ENCODE measurements around the gene SART3. TPM values are rescaled to one million over a fixed set of nuclear protein-coding genes. Genes with fewer than 3 reads are reported as not detected.
A peak's percentile ranks its signal among the peaks of the same experiment; 100 is the strongest.

SART3 gene
- total RNA-seq, 1 experiment from 2014 or later: 89.4 TPM

- H4K91ac ChIP-seq (ENCODE audit: insufficient read length, low read depth, low read length): no peak overlapping the region
- H4K20me1 ChIP-seq (ENCODE audit: control insufficient read depth, insufficient read depth, insufficient read length): no peaks in the 10 kb centered on the region
- no peak overlapping the region for H2AK5ac ChIP-seq (ENCODE audit: insufficient read length, low read length)
- no peaks in the 10 kb centered on the region for H3K4me1 Mint-ChIP-seq
- no peak overlapping the region for H3K4me3 Mint-ChIP-seq
- H2BK20ac ChIP-seq (ENCODE audit: low read depth, low read length, poor library complexity, severe bottlenecking): no peak overlapping the region
- H2AFZ ChIP-seq (ENCODE audit: low read length): no peak overlapping the region
- no peak overlapping the region for H4K5ac ChIP-seq (ENCODE audit: insufficient read length, low read depth, low read length)
- peaks cover 56 to 99% (median 96%) of the 10 kb centered on the region in 3 experiments for H3K36me3 Mint-ChIP-seq (ENCODE audit: insufficient read depth in 1 of 3, low read depth in 3 of 3)
- H3K27me3 Mint-ChIP-seq (ENCODE audit: low read depth): no peaks in the 10 kb centered on the region
- peak overlapping the region in 2 of 3 experiments; percentile 5 to 88; a peak in 1 of 7 replicates for H3K27ac Mint-ChIP-seq
- H2BK5ac ChIP-seq (ENCODE audit: insufficient read length, low read length): no peak overlapping the region
- H3T11ph ChIP-seq (ENCODE audit: low read length): no peak overlapping the region
- H3K79me2 ChIP-seq (ENCODE audit: insufficient read depth, low read length): no peaks in the 10 kb centered on the region
- no peak for DNase-seq
- H3K56ac ChIP-seq (ENCODE audit: insufficient read length, low read depth, low read length): no peak overlapping the region
- H2BK15ac ChIP-seq (ENCODE audit: low read depth, low read length): no peak overlapping the region
- H4K8ac ChIP-seq (replicated peaks; ENCODE audit: insufficient read length, low read depth, low read length): no peak overlapping the region
- no CpG with 5 or more reads among the region's 5 CpGs for WGBS (ENCODE audit: extremely low coverage, insufficient read length, low lambda C conversion rate)
- H3K23me2 ChIP-seq (ENCODE audit: insufficient read length, low read depth, low read length, poor library complexity, severe bottlenecking): no peaks in the 10 kb centered on the region
- H3K27ac ChIP-seq (ENCODE audit: insufficient read length, low read depth, low read length): no peak overlapping the region
- H3K4me2 ChIP-seq (ENCODE audit: insufficient read depth, insufficient read length, low read length): no peak overlapping the region
- no peaks in the 10 kb centered on the region for H3K79me1 ChIP-seq (ENCODE audit: insufficient read depth, low read depth, low read length, poor library complexity, severe bottlenecking)
- no peak overlapping the region for H2BK120ac ChIP-seq (ENCODE audit: low read depth, low read length, poor library complexity, severe bottlenecking)
- H3K23ac ChIP-seq (ENCODE audit: insufficient read length, low read depth, low read length): no peak overlapping the region
- no peak for TF ChIP-seq CTCF (conservative IDR thresholded peaks at IDR 0.05)
- no peak overlapping the region for H3K4ac ChIP-seq (ENCODE audit: low read depth, low read length)
- no peaks in the 10 kb centered on the region for H3K27me3 ChIP-seq (ENCODE audit: insufficient read depth, low read length)
- H2BK12ac ChIP-seq (ENCODE audit: insufficient read length, low read depth, low read length): no peak overlapping the region
- H3K14ac ChIP-seq (ENCODE audit: insufficient read depth, low read length): no peak overlapping the region
- no peak overlapping the region for H3K18ac ChIP-seq (ENCODE audit: insufficient read length, low read depth, low read length)
- H3K9me3 Mint-ChIP-seq: no peaks in the 10 kb centered on the region
- no peaks in the 10 kb centered on the region for H3K4me1 ChIP-seq (ENCODE audit: insufficient read depth, low read length)
- H3K9ac ChIP-seq (ENCODE audit: extremely low read depth, insufficient read length, low read length): no peak overlapping the region
- H3K9me3 ChIP-seq (ENCODE audit: control insufficient read depth, low read depth, low read length): no peaks in the 10 kb centered on the region
These were observed 35.3 kb downstream of the SART3 start for GRCh38 chr12:108525681-108526080.

All from H9 (cell line).